Measurements from ENCODE around the gene PTCRA.

DNA sequence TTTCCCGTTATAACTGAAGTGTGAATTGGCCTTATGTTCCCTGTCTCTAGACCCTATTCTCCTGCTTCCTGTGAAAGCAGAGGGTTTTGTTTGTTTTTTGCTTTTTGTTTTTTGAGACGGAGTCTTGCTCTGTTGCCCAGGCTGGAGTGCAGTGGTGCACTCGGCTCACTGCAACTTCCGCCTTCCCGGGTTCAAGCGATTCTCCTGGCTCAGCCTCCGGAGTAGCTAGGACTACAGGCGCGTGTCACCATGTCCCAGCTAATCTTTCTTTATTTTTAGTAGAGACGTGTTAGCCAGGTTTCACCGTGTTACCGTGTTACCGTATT is 44.0 kb downstream of the PTCRA start:
- no peak for TF ChIP-seq CTCF (IDR thresholded peaks at IDR 0.05 in 8 of 11, conservative IDR thresholded peaks at IDR 0.05 in 3 of 11)
- TF ChIP-seq POLR2A (IDR thresholded peaks at IDR 0.05), result no peak
- no peak for TF ChIP-seq POLR2AphosphoS5 (IDR thresholded peaks at IDR 0.05)
